GM18870 (cell line): ENCODE measurements around the gene DVL2.
"Not testable (repeated sequence)": the region's sequence is repeated elsewhere in the genome, so short reads cannot be mapped to it uniquely, and the experiment has no call there.

Experiments used
- ATAC-seq: cut with Tn5 transposase; IDR thresholded peaks from one replicate; pipeline ENCODE4 v1.9.1; 2021; ENCODE audit warnings: moderate library complexity; ENCODE audit not compliant: unreplicated experiment

DVL2 gene

DNA sequence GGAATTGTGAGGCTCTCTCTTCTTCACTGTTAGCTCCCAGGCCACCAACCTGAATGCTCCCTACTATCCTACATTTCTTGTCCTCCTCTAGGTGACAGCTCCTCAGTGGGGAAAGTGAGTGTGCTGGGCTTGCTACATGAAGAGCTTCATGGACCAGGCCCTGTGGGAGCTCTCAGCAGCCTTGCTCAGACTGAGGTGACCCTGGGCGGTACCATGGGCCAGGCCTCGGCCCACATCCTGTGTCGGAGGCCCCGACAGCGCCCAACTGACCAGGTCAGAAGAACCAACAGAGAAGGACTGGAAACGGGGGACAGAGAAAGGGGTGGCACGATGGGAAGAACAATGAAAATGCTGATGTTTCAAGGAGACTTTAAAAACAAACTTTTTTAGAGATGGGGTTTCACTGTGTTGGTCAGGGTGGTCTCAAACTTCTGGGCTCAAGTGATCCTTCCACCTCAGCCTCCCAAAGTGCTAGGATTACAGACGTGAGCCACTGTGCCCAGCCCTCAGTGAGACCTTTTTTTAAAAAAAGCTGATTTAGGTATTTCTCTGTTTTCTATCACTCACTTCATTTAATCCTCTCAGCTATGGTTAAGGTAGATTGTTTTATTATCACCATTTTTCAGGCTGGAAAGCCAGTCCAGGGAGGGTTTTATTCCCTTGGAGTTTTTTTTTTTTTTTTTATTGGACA, 22.6 kb upstream of the DVL2 start:
- ATAC-seq = no peak

DNA sequence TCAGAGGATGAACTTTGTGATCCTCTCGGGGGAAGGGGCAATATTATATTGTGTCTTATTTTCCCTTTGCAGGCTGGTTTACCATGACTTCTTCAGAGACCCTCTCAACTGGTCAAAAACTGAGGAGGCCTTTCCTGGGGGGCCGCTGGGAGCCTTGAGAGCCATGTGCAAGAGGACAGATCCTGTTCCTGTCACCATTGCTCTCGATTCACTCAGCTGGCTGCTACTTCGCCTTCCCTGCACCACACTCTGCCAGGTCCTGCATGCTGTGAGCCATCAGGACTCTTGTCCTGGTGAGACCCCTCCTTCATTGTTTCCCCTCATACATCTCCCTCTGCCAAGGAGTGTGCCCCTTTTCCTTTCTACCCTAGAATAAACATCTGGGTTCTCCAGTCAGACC, 20.2 kb upstream of the DVL2 start:
- ATAC-seq = no peak

DNA sequence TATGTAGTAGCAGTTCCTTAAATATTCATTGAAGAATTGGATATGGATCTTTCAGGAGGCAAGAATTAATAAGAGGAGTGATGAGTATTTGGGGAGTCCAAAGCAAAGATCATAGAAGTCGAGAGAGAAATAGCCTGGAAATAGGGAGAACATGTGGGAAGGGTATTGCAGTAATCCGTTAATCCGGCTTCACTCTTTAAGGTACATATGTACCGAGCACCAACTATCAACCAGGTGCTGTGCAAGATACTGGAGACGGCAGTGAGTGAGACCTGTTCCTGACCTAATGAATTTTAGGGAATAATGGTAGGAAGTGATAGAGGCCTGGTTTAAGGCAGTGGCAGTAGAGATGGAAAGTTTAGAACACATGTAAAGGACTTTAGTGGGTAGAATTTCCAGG, 18.8 kb upstream of the DVL2 start:
- no peak for ATAC-seq

DNA sequence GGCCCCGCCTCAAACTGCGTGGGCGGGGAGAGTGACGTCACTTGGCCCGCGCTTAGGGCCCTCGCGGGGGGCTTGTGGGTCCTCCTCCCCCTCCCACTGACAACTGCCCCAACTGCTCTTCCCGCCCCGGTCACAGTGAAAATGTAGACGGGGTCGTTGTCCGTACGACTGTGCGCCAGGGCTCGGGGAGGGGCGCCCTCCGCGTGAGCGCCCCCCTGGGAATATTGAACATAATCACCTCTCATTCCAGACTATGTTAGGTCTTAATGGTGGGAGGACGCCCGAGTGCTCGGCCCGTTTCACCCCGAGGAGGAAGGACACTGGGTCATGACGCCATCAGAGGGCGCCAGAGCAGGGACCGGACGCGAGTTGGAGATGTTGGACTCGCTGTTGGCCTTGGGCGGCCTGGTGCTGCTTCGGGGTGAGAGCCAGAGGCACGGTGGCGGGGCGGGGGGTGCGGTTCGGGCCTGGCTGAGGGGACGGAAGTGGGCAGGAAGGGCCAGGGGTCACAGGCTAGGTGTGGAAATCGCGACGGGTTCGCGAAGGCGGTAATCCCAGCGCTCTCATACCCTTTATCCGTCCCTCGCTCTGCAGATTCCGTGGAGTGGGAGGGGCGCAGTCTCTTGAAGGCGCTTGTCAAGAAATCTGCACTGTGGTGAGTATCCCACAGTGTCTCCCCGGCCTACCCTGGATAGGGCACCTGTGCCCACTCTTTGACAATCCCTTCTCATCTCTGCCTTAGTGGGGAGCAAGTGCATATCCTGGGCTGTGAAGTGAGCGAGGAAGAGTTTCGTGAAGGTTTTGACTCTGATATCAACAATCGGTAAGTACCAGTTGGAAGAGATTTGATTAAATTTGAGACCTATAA, 18.1 kb upstream of the DVL2 start, which contains the start of gene ELP5:
TSS of gene ELP5 (plus strand) at position 40 of the 868 bp plus-strand sequence. CDS start at position 376, 336 bp downstream.
- ATAC-seq = peak; percentile 46

DNA sequence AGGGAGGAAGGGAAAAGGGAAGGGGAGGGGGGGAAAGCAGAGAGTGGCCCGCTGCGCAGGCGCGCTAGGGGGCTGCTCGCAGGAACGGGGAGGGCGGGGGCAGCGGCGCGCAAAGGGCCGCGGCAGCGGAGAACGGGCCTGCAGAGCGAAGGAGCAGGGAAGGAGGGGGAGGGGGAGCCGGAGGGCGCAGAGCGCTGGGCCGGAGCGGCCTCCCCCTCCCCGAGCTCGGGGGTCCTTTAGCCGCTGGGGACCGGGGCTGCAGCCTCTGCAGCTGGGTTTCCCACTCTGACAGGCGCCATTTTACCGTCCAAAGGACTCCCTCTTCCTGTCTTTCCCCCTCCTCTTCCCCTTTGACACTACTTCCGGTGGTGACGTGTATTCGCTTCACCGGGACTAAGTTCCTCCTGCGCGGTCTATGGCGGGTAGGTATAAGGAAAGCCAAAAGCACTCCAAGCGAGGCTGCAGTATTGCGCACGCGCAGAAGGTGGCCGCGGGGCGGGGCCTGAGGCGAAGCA, 17.4 kb upstream of the DVL2 start, which contains the start of gene CTDNEP1:
TSS of gene CTDNEP1 (minus strand) at position 74 of the 515 bp plus-strand sequence. CDS start 438 bp downstream, outside the sequence.
- peak; percentile 86 for ATAC-seq

DNA sequence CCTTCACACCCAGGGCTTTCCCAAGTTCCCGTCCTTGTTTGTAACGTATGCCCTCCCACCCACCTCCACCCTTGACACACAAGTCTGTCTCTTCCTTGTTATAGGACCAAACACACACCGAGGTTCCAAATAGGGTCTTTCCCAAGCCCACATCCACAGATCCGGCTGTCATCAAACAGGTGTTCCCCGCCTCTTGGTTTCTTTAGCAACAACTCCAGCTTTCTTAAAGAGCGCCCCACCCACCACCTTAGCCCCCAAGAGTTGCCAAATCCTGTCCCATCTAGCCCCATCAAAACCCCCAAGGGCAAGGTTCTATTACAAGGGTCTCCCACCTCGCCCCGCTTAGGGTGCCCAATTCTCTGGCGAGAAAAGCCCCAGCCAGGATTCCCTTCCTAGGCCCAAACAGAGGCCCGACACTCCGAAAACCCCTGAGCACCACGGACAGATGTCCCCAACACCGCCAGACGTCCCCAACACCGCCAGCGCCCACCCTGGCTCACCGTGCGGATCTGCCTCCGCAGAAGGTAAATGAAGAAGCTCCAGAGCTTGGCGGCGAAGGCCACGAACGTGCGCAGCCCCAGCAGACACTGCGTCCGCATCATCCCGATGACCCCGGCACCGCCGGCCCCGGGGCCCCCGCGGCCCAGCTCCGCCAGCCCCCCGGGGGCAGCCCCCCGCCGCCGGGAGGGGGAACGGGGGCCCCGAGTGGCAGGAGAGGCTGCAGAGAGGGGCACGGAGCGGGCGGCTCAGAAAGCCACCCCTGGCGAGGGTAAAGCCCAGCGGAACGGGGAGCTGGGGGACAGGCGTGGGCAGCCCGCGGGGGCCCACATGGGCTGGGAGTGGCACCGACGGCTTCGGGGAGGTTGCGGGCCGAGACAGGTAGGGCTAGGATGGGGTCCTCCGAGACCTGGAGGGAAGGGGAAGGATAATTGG, 16.6 kb upstream of the DVL2 start:
- no peak for ATAC-seq

DNA sequence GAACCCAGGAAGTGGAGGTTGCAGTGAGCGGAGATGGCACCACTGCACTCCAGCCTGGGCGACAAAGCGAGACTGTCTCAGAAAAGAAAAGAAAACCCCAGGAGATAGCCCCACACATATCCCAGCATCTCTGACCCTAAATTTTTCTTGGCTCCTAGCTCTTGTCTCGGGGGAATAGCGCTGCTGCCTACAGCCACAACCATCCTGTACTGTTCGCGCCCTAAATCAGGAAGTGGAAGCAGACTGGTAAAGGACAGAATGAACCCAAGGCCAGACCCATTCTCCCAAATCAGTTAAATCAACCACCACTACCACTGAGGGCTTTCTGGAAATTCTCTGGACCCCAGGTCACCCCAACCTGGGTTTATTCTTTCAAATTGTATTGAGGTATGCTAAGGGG, 15.5 kb upstream of the DVL2 start:
- ATAC-seq = no peak

DNA sequence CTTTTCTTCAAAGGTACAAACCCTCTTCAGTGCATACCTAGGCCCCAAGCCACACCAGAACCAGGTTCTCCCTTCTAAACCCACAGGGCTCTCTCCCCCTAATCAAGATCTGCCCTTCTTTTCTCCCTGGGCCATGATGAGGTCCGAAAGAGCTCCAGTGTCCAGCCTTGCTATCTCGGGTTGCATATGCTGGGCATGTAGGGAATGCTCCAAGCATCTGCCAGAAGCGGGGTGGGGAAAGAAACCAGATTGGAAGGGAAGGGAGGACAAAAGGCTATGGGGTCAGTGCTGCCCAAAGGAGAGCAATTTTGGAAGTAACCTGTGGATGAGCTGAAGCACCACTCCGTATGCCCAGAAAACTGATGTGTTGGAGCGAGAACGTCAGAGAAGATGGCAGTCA, 14.9 kb upstream of the DVL2 start:
- ATAC-seq = no peak

DNA sequence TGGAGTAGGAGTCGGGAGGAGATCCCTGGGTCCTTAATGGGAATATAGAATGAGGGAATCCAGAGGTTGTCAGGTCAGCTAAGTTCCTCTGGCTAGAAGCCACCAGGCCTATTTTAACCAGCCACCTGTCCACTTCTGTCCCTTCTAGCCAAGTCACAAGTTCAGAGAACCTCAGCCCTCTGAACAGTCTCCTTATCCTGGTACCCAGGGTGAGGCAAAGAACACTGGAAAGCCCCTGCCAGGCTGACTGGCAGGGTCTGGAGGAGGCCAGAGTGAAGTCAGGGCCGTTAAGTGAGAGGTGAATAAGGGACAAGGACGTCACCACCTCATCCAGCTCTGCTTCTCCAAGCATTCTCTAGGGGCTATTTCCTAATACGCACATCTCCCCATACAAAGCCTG, 14.5 kb upstream of the DVL2 start:
- ATAC-seq = no peak

DNA sequence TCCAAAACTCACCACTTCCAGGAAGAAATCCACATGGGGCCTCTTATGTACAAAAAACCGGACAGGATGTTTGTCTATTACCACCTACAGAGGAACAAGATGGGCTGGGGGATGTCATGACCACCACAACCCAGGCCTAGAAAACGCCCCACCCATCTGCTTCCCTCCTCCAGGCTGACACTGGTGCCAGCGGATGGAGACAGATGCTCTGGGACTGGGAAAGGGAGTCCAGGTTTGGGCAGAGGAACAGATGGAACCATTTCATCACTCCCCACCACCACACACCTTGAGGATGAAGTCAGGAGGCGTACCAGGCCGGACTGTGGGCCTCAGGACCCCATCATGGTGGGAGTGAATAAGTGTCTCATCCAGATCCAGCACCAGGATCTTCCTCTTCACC, 12.5 kb upstream of the DVL2 start:
- ATAC-seq = no peak

DNA sequence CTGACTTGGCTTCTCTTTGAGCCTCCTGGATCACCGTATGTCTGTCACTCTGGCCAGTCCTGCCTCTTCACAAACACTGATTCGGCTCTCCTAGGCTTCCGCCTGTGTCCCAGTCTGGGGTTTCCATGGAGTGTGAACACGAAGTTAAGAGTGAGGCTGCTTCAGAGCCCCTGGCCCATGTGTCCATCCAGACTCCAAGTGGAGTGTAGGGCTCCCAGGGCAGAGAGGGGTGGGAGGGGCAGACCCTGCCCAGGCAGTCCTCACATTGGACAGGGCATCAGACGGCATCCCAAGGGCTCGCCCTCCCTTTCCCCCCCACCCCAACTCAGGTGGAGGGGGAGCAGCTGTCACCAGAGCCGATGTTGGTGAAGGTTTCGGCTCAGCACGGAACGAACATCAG, 9.5 kb upstream of the DVL2 start:
- ATAC-seq = not testable (repeated sequence)

DNA sequence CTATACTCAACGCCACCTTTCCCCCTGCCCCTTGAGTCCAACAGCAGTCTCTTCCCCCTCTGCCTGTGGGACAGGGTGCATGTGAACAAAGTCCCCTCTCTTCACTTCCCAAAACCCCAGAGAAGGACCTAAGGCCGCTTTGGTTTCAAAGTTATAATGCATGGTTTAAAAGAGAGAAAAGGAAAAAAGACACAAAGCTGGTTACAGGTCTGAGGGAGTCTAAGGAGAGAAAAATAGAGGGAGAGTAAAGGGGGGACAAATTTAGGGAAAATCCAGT, 9.1 kb upstream of the DVL2 start:
- no peak for ATAC-seq

DNA sequence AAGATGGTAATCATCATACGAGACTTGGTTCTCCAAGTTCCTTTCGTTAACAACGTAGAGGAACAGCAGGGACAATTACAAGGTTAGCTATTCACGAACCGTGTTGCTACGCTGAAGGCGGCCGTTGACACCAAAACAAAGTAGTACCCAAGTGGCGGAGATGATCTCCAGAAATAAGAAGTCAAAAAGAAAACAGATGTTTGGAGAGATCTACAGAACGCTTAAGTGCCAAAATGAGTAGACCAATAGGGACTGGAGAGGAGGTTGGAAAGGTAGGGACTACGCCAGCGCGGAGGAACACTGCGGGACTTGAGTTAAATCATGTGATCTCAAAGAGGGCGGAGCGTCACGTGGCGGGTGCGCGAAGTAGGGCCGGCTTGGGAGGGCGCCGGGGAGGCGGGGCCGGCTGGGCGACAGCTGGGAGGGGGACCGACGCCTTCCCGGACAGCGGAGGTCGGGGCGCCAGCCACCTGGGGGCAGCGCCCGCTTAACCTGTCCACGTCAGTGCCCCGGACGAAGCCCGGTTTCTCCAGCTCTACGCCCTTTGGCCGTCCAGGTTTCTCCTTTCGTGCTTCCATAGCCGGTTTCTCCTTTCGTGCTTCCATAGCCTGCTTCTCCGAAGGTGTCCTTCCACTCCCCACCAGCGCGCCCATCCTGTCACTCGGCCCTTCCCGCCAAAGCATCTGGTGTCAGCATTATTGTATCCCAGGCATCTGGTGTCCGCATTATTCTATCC, 8.6 kb upstream of the DVL2 start:
- ATAC-seq = peak; percentile 42

DNA sequence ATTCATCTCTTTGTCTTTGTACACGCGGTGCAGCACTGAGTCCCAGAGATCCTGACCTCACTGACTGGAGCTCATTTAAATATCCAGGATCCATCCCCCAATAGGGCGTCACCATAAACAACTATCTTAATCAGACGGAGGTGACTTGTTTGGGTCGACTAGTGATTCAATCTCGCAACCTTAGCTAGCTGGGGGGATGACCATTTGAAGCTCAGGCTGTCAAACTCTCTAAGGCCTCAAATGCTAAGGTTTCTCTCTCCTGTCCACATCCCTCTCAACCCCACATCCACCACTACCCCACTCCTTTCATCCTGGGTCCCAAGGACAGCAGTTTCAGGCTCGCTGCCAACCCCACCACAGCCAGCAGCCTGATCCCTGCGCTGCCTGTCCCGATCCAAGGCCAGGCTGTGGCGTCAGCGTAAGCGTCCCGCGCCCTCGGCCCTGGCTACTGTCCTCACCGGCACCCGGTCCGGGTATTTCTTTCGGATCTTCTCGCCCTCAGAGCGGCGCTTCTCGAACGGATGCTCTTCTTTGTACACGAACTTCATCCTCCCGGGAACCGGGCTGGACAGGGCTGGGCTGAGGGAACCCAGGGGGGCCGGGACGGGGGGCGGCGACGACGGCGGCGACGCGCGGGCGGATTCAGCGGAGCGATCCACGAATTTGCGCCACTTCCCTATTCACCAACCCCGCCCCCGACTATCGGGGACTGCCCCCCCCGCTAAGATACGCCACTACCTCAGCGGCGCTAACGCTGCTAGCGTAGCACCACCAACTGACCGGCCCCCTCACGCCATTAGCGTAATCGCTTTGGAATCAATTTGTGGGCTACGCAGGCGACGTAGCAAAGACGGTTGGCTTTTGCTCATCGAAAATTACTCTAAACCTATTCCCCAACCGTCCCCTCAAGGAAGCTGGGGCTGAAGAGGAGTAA, 7.7 kb upstream of the DVL2 start, which contains the start of gene GABARAP:
TSS of gene GABARAP (minus strand) at position 667 of the 934 bp plus-strand sequence. CDS start at position 548, 119 bp downstream.
- ATAC-seq = peak; percentile 29

DNA sequence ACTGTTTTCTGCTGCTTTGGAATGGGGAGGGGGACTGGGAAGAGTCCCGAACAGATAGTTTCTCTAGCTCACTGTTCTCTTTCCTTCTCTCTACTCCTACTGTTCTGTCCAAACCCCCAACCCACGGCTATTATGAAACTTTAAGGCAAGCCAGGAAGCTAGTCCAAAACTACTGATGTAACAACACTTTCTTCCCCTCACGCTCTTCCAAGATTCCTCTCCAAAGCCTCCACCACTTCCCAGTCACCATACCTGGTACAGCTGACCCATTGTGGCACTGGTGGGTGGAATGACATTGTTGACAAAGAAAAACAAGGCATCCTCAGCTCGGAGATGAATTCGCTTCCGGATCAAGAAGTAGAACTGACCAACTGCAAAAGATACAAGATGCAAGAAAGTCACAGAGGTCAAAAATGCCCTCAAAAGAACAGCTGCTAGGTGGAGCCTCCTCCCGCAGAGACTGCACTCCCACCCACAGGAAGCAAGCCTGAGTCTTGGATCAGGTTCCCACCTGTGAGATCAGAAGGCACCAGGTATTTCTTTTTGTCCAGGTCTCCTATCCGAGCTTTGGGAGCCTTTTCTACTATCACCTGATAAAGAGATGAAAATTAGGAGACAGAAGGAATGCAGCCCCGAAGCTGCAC, 6.9 kb upstream of the DVL2 start:
- no peak for ATAC-seq

DNA sequence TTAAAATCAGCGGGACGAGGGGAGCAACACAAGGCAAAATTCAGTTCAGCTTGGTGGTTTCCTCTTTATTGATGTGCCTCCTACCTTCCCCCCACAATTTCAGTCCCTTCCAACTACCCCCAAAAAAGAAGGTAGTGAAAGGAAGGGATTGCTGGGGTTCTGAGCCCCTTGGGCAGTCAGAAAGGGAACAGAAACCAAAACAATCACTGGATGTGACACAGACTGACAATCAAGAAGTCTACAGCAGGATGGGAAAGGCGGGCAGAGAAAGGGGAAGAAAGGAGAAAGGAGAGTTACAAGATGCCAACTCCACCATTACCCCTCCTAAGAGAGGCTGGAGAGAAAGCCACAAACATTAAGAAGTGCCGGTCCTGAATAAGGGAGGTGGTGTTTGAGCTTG, 6.1 kb upstream of the DVL2 start:
- ATAC-seq = no peak

DNA sequence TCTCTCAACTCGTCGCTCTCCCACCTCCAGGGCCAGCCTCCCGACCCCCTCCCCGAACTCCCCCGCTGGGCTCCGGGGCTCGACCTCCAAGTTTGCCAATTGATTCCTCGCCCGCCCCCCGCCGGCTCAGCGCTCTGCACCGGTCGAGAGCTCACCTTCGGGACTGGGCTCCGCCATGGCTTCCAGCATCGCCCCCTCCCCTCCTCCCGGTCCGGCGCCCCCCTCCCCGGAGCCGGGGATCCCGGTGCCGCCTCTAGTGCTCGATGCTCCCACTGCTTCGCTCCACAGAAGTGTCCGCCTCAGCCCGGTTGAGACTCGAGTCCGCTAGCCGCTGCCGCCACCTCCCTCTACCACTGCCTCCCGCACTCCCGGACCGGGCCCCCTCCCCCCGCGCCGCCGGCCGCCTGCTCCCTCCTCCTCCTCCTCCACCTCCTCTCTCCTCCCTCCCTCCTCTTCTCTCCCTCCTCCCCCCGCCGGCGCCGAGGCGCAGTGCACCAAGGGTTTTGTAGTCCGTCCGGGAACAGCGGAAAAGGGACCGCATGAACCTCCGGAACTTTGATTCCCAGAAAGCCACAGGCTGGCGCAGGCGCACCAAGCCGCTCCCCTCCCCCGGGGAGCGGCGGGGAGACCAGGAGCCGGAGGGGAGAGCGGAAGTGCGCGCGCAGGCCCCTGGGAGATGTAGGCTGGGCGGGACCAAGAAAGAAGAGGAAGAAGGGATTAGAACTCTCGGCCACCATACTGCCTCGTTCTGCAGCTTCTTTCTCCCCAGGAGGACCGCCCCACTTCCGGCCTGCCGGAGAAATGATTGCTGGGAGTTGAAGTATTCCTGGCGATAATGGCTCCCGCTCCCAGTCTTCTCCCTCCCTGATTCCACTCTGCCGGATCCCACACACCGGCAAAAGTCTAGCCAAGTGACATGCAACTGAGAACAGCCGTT, 5.0 kb upstream of the DVL2 start, which contains the start of gene PHF23:
TSS of gene PHF23 (minus strand) at position 367 of the 937 bp plus-strand sequence. CDS start at position 189, 178 bp downstream.
- ATAC-seq = peak; percentile 47
